ACHN (cell line): Measurements from ENCODE around the gene ERI3.

ENCODE experiments used
- DNase-seq: peaks from one replicate; pipeline ENCODE4 v3.0.0-alpha.2; 2015
- in situ Hi-C: cut with HindIII; loops from 2 replicates; pipeline ENCODE4 v1.10.0; 2017; ENCODE audit warnings: low sequenced_read_pairs, low pct_ligation_motif_present, low pct_unique_long_range_greater_than_20kb

The ERI3 gene

DNA sequence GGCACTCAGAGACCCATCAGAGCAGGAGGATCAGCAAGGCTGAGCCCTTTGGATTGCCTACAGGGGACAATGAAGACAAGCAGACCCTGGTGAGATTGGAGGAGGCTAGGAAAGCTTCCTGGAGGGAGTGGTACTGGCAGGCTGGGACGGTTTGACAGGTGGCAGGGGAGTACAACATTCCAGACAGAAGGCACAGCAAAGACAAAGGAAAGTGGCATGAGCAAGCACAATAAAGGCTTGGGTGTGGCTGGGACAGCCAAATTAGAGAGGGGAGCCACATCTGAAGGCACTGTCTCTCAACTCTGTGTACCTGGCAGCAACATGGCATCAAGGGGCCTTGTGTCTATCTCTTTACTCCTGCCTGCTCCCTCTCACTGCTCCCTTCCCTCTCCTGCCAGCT, 103.6 kb downstream of the ERI3 start:
- in situ Hi-C loops = no loop called here
- no peak for DNase-seq

DNA sequence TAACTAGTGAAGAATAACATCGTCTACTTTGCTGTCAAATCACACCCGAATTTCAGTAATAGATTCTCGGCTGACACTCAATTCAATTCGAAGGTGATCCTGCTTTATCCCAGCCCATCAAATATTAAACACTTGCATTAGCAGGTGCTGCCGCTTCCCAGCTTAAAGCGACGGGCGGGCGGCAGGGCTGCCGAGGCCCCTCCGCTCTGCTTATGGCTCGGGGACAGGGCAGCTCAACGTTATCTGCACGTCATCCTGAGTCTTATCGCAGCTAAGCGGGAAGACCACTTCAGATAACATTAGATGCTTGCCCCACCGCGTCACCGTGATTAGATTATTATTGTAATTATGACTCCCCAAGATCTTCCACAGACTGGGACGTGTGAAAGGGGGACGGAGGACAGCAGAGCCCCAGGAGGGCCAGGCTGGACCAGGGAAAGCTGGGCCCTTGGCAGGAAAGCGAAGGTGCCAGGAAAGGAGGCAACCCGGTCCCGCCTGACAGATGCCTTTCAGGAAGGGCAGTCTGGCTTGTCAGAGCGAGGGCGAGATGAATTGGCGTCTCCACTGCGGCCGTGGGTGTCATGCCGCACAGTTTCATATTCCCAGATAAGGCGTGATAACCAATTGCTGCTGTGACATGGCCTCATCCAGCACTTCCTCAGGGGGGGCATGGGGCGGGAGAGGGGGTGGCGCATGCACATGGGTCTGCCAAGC, 104.8 kb downstream of the ERI3 start:
- DNase-seq = no peak

DNA sequence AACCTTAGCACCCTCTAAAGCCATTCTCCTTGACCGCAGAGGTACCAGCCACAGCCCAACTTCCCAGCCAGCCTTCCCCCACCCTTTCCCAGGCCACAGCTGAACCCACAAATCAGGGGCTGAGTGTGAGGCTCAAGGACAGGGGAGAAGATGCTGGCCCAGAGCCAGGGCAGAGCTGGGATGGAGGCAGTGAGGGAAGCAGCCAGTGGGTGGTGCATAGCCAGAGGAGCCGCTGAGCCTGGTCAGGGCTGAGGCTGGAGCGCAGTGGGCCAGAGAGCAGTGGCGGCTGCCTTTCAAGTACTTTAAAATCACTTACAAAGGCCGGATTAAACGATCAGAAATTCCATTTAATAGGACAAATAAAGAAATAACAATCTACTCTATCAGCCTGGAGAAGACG, 105.5 kb downstream of the ERI3 start:
- in situ Hi-C loops = no loop called here
- DNase-seq = no peak

More for the DNA sequence above, 104.8 kb downstream of the ERI3 start:
- in situ Hi-C loops = no loop called here

- in situ Hi-C loops = no loop called here
- no peak for DNase-seq
These were observed 108.3 kb downstream of the ERI3 start for GRCh38 chr1:44246806-44247205.

DNA sequence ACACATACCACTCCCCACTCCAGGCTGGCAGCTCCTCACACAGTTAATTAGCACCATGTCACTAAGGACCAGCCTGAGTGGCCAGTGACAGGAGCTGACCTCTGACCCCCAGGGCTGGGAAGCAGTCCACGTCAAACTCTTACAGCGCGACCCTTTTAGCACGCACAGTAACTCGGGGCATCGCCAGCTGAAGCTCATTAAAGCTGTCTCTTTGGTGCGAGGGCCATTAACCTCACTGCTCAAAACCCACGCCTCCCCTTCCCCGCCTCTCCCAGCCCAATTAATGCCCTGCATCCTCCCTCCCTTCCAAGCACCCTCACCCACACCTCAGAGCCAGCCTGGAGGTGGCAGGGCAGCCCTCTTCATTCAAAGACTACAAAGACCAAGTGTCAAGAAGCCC, 110.1 kb downstream of the ERI3 start:
- DNase-seq = no peak
- in situ Hi-C loops = no loop called here

DNA sequence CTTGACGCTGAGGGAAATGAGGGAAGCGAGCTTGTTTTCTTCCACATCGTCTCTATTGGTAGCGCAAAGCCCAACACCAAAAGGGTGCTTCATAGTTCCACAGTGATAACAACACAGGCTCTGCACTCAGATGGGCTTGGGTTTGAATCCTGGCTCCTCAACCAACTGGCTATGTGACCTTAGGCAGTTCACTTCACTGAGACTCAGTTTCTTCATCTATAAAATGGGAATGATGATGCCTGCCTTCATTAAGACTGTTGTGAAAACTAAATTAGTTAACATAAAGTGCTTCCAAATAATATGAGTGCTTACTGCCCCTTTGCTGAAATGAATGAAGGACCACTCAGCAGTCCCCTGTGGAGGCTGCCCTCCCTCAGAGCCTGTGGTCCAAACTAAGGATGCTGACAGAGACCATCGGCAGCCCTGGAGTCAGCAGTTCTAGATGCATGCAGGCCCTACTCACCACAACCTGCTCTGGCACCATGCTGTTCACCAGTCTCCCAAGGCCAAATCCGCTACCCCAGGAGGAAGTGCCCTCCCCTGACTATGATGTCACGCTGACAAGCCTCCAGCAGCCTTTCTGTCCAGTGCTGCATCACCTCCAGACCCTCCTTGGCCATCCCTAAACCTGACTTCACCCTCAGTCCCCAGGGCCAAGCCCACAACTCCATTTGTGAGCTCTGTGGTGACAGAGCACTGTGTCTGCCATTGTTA, 111.1 kb downstream of the ERI3 start:
- in situ Hi-C loops = no loop called here
- DNase-seq = no peak

DNA sequence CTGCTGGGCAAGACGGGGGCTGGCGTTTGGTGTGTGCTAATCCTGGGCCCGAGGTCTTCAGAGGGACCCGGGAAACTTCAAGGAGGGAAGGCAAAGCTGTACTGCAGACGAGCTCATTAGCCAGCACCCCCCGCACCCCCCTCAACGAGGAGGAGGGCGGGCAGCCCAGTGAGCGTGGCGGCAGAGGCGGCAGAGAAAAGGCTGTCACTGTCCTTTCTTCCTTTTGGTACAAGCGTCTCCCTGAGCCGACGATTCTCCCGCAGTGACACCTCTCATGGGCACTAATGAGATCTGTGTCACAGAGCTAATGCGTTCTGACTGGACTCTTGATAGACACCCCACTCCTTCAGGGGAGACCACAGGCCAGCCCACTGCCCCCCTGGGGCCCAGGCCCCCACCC, 112.3 kb downstream of the ERI3 start:
- in situ Hi-C loops = no loop called here
- no peak for DNase-seq

DNA sequence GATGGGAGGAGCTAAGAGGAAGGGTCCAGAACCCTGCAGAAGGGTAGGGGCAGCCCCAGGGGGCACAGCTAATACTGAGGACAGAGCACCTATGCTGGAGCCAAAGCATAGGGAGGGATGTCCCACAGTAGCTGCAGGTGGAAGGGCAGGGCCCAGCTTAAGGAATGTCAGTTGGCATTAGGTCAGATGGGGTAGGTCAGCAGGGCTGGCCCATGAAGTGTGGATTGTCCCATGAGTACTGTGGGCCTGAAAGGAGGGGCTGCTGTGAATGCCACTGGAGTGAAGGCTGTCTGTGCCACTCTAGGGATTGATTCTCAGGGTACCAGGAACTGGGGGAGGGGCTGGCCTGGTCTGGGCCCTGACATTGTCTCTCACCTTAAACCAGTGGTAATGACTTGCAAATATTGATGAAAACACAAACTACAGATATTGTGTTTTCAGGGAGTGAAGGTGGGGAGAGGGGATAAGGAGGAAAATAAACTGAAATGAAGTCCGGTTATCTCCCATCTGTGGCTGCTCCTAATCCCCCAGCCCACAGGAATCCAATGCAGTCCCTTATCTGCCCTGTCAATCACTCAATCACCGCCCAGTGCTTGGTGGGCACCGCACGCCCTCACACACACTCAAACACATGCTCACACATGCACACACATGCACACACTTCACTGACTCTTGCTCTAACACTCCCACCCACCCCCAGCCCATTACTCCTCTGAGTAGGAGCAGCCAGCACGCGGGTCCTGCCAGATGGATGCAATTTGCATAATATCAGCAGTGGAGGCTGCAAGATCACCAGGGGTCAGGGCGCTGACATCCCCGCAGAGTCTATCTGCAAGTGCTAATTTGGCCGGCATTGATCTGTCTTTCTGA, 114.0 kb downstream of the ERI3 start:
- in situ Hi-C loops = no loop called here
- DNase-seq = no peak

GRCh38 chr1:44239961-44240371, 115.1 kb downstream of the ERI3 start:
- DNase-seq = no peak

GRCh38 chr1:44239331-44239960, 115.6 kb downstream of the ERI3 start:
- in situ Hi-C loops = no loop called here
- DNase-seq = no peak

More at GRCh38 chr1:44239961-44240371, 115.1 kb downstream of the ERI3 start:
- in situ Hi-C loops = no loop called here

GRCh38 chr1:44238660-44239059, 116.4 kb downstream of the ERI3 start:
- in situ Hi-C loops = no loop called here
- DNase-seq = no peak

DNA sequence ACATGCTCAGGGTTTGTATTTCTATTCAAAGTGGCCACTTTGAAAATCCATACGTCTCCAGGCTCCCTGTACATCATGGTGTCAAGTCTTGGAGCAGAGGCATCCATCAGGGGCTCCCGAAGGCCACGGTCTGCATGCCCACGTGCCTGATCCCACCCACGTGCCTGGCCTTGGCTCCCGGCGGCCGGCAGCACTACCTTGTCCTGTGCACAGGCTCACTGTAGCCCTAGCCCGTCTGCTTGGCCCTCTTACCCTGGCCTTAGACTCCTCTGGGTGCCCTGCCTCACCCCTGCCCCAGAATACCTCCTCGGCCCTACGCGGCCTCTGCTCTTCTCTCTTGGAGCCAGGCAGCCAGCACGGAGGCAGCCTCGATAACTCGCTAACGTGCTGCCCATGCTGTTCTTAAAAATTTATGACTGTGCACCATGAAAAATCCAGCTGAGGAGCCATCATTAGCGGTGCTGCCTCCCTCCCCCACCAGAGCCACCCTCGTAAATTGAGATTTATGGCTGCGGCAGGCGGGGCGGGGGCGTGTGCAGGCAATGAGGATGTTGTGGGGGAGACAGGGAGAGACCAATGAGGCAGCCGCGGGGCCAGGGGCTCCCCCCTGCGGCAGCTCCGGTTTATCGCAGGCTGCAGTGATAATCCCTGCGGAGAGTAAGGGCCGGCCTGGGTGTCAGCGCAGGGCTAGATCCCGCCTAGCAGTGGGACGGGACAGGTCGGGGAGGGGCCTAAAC, 117.2 kb downstream of the ERI3 start:
- no peak for DNase-seq
- in situ Hi-C loops = no loop called here

DNA sequence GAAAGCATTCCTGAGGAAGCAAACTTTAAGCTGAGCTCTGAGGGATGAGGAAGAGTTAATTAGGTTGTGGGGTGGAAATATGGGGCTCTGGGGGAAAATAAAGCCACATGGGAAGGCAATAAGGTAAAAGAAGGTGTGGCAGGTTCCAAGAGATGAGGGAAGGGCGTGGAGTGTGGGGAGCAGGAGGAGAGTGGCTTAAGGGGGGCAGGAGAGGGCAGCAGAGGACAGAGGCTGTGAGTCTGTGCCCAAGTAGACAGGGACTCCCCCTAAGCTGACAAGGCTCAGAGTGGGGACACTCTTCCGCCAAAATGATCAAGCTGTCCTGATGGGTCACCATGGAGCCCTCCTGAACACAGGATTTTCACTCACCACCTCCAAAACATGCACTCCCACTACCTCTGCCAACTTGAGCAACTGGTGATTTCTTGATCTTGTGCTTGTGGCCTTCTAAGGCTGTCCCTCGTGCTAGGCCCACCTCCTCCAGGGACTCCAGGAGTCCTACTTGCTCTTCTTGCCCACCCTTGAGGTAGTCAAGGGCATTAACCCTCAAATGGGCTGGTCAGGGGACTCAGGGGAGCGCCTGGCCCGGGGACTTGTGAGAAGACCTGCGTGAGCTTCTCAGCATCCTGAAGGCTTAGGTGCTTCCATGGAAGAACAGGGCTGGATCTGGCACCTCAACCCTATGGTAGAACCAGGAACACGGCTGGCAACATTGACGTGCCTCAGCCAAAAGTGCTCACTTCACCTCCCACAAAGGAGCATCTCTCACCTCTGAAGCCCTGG, 118.4 kb downstream of the ERI3 start:
- no peak for DNase-seq
- in situ Hi-C loops = no loop called here

- in situ Hi-C loops = no loop called here
- DNase-seq = no peak
These were observed 119.2 kb downstream of the ERI3 start for GRCh38 chr1:44235808-44236207.

DNA sequence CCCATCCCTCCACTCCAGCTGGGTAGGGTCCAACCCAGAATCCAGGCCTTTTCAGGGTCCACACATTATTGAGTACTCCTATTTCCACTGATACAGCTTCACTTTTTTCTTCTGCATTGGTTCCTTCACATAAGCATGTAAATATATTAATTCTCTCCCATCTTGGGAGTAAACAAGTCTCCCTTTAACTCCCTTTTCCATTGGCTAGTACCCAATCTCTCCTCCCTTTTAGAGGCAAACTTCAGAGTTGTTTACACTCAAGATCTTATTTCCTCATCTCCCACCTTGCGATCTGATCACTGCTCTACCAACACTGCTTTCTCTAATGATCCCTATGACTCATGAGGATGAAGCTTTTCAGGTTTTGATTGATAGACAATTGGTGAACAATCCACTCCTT, 121.5 kb downstream of the ERI3 start:
- DNase-seq = no peak
- in situ Hi-C loops = no loop called here

DNA sequence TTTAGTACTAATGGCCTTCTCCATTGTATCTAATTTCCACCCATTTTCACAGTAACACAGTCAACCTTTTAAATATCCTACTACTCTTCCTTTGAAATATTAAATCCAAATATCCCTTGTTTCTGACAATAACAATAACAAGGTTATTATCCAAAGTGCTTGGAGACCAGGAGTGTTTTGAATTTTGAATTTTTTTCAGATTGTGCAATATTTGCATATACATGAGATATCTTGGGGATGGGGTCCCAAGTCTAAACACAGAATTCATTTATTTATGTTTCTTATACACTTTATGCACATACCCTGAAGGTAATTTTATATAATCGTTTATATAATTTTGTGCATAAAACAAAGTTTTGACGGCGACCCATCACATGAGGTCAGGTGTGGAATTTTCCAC, 124.3 kb downstream of the ERI3 start:
- in situ Hi-C loops = no loop called here
- DNase-seq = no peak

GRCh38 chr1:44229435-44230167, 125.5 kb downstream of the ERI3 start:
- in situ Hi-C loops = no loop called here
- no peak for DNase-seq
